Measurements from ENCODE around the gene PRKG1. TPM values are rescaled to one million over a fixed set of nuclear protein-coding genes. Genes with fewer than 3 reads are reported as not detected.

Gene PRKG1
- total RNA-seq, 2 donors from 2014 or later = 8.1 to 16.6 TPM

DNA sequence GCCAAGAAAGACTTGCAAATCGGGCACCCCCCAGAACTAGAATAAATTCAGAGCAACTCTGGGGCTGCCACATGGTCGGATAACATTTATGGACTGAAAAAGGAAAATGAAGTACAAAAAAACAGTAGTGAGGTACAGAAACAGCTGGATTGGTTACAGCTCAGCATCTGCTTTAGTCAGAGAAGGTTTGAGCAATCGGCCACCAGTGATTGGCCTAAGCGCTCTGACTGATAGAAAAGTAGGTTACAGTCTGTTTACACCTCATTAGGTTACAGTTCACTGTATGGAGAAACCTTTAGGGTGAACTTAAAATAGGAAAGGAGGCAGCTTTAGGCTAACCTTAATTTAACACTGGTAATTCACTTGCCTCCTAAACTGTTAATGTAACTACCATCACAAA is 1137.8 kb downstream of the PRKG1 start:
- no peak overlapping the region for H3K9ac ChIP-seq (ENCODE audit: low read depth in 2 of 2, low read length in 2 of 2)
- peaks cover 9% of the 10 kb centered on the region for H3K4me1 ChIP-seq
- no peak overlapping the region for H3K4me3 ChIP-seq
- H3K36me3 ChIP-seq = no peaks in the 10 kb centered on the region
- no peaks in the 10 kb centered on the region for H3K9me3 ChIP-seq
- DNase-seq = peak; percentile 32
- intact Hi-C loops (cut with DNase I) = no loop called here
- no peaks in the 10 kb centered on the region for H3K27me3 ChIP-seq
- peak overlapping the region; percentile 39 for H3K27ac ChIP-seq
- TF ChIP-seq, protein P1, sequence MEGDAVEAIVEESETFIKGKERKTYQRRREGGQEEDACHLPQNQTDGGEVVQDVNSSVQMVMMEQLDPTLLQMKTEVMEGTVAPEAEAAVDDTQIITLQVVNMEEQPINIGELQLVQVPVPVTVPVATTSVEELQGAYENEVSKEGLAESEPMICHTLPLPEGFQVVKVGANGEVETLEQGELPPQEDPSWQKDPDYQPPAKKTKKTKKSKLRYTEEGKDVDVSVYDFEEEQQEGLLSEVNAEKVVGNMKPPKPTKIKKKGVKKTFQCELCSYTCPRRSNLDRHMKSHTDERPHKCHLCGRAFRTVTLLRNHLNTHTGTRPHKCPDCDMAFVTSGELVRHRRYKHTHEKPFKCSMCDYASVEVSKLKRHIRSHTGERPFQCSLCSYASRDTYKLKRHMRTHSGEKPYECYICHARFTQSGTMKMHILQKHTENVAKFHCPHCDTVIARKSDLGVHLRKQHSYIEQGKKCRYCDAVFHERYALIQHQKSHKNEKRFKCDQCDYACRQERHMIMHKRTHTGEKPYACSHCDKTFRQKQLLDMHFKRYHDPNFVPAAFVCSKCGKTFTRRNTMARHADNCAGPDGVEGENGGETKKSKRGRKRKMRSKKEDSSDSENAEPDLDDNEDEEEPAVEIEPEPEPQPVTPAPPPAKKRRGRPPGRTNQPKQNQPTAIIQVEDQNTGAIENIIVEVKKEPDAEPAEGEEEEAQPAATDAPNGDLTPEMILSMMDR (IDR thresholded peaks at IDR 0.05) = no peak

DNA sequence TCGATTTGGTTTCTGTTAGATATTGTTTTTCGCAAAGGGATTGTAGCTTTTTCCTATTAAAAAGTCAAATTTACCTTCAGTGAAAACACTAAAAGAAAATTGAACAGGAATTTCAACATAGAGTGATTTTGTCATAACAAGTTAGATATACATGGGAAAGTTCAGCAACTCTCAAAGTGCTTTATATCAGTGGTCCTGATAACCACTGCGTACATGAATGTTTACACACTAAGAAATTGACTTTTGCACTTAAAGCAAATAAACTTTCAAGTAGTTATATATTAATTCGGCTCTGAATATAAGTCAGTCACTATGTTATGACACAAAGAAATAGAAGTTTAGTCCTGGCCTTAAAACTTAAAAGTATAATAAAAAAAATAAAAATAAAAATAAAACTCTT is 1138.5 kb downstream of the PRKG1 start:
- H3K9ac ChIP-seq (ENCODE audit: low read depth in 2 of 2, low read length in 2 of 2) = no peak overlapping the region
- TF ChIP-seq, protein P1 (IDR thresholded peaks at IDR 0.05) = no peak
- intact Hi-C loops (cut with DNase I) = no loop called here
- H3K27me3 ChIP-seq = no peaks in the 10 kb centered on the region
- H3K4me3 ChIP-seq = no peak overlapping the region
- DNase-seq = no peak
- no peaks in the 10 kb centered on the region for H3K9me3 ChIP-seq
- no peaks in the 10 kb centered on the region for H3K36me3 ChIP-seq
- peaks cover 9% of the 10 kb centered on the region for H3K4me1 ChIP-seq
- H3K27ac ChIP-seq = peak overlapping the region; percentile 39

DNA sequence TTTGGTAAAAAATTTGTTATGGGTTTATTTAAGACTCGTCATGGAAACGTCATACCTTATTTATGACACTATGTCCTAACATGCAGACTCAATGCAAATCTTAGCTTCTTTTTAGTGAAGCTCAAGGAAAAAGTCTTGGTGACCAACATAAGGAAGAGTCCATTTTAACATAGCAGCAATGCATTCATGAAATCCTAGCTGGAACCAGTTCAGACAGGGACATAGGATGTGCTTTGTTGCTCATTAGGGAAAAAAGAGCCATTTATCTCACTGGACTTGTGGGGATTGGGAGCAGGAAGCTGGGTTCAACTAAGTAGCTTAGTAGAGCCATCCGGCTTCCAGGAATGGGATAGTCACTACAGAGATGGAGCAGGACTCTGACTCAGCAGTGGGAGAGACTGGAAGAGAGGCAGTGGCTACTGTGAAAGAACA is 1139.0 kb downstream of the PRKG1 start:
- no peaks in the 10 kb centered on the region for H3K27me3 ChIP-seq
- H3K9ac ChIP-seq (ENCODE audit: low read depth in 2 of 2, low read length in 2 of 2) = no peak overlapping the region
- peak; percentile 23 for DNase-seq
- intact Hi-C loops (cut with DNase I) = no loop called here
- peak overlapping the region; percentile 39 for H3K27ac ChIP-seq
- TF ChIP-seq, protein P1 (IDR thresholded peaks at IDR 0.05) = no peak
- no peaks in the 10 kb centered on the region for H3K9me3 ChIP-seq
- H3K4me3 ChIP-seq = no peak overlapping the region
- no peaks in the 10 kb centered on the region for H3K36me3 ChIP-seq
- H3K4me1 ChIP-seq = peaks cover 9% of the 10 kb centered on the region

DNA sequence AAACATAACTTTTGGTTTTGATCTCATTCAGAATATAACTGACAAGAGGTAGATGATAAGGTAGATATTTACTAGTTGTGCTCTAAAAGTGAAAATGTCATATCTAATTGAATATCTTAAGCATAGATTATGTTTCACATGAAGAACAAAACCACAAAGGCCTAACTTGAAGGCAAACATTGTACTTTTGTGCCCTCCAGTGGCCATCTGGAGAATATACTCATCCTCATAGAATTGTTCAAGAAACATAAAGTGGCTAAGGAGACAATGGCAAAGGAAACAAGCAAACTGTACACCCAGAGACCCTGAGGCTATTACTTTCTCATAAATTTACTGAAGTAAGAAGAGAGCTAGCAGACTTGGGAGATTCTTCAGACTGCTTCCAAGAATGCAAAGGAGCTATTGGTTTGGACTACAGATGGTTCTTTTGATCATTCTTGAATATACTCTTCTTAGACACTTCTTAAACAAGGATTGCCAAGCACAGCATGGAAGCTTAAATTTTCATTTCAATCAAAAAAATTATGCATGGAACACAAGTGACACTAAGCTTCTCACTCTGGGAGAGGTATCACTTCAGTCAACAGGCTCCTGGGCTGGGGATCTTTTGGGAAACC is 1141.6 kb downstream of the PRKG1 start:
- H3K27ac ChIP-seq = no peak overlapping the region
- TF ChIP-seq, protein P1 (IDR thresholded peaks at IDR 0.05) = peak; percentile 76
- no peaks in the 10 kb centered on the region for H3K27me3 ChIP-seq
- H3K9ac ChIP-seq (ENCODE audit: low read depth in 2 of 2, low read length in 2 of 2) = no peak overlapping the region
- DNase-seq = peak; percentile 68
- H3K9me3 ChIP-seq = no peaks in the 10 kb centered on the region
- H3K36me3 ChIP-seq = no peaks in the 10 kb centered on the region
- peaks cover 9% of the 10 kb centered on the region for H3K4me1 ChIP-seq
- intact Hi-C loops (cut with DNase I) = loop anchor here (5.0 kb wide), 1 partner anchor 1204 kb away; no protein-coding TSS in a partner anchor
- no peak overlapping the region for H3K4me3 ChIP-seq

DNA sequence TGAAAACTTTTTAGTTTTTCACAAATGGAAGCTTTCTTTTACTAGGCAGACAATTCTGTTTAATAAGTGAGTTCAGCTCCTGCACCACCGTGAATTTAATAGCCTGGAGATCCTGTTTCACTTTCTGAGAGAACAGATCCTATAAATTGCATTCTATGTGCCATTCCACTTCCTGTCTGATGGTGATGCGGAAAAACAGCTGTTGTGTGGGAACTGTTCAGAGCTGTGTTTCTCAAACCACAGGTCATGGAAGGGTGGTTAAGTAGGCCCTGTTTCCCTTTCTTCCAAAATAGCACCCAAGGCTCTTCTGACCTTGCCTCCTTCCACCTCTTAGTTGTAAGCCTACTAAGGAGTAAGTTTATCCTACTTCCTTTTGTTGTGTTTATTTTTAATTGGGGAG is 1142.6 kb downstream of the PRKG1 start:
- peaks cover 9% of the 10 kb centered on the region for H3K4me1 ChIP-seq
- H3K36me3 ChIP-seq = no peaks in the 10 kb centered on the region
- H3K27me3 ChIP-seq = no peaks in the 10 kb centered on the region
- no peak overlapping the region for H3K9ac ChIP-seq (ENCODE audit: low read depth in 2 of 2, low read length in 2 of 2)
- peak; percentile 30 for DNase-seq
- no peaks in the 10 kb centered on the region for H3K9me3 ChIP-seq
- intact Hi-C loops (cut with DNase I) = loop anchor here (5.0 kb wide), 1 partner anchor 1205 kb away; no protein-coding TSS in a partner anchor
- no peak overlapping the region for H3K4me3 ChIP-seq
- H3K27ac ChIP-seq = peak overlapping the region; percentile 25
- TF ChIP-seq, protein P1 (IDR thresholded peaks at IDR 0.05) = no peak

All from colonic mucosa (tissue), 4 donors.